LoVo (cell line): ENCODE measurements around the gene PDE9A.
"Not testable (repeated sequence)": the region's sequence is repeated elsewhere in the genome, so short reads cannot be mapped to it uniquely, and the experiment has no call there.

ENCODE experiments used
- DNase-seq: peaks from one replicate; pipeline ENCODE4 v3.0.0-alpha.2; 2016; ENCODE audit warnings: low spot score

Gene PDE9A

GRCh38 chr21:42653231-42654061, at the start of gene PDE9A:
Gene PDE9A, plus strand, starts transcription at chr21:42653621. Its CDS starts 194 bp downstream, at chr21:42653815.
- DNase-seq = peak; percentile 46

- no peak for DNase-seq
Observed at GRCh38 chr21:42607102-42607501, 46.3 kb upstream of the PDE9A start.

- DNase-seq = no peak
Observed at GRCh38 chr21:42607525-42608102, 45.8 kb upstream of the PDE9A start.

GRCh38 chr21:42608446-42608845, 45.0 kb upstream of the PDE9A start:
- DNase-seq = no peak

- DNase-seq = no peak
Observed at GRCh38 chr21:42609811-42610210, 43.6 kb upstream of the PDE9A start.

GRCh38 chr21:42611852-42612251, 41.6 kb upstream of the PDE9A start:
- DNase-seq = no peak

GRCh38 chr21:42612390-42612789, 41.0 kb upstream of the PDE9A start:
- no peak for DNase-seq

- DNase-seq = no peak
Observed at GRCh38 chr21:42613756-42614155, 39.7 kb upstream of the PDE9A start.

- no peak for DNase-seq
Observed at GRCh38 chr21:42614396-42614795, 39.0 kb upstream of the PDE9A start.

- peak; percentile 54 for DNase-seq
Observed at GRCh38 chr21:42614811-42615351, 38.5 kb upstream of the PDE9A start.

- DNase-seq = not testable (repeated sequence)
Observed at GRCh38 chr21:42615377-42615776, 38.0 kb upstream of the PDE9A start.

- no peak for DNase-seq
Observed at GRCh38 chr21:42615924-42616323, 37.5 kb upstream of the PDE9A start.

GRCh38 chr21:42616446-42616845, 37.0 kb upstream of the PDE9A start:
- no peak for DNase-seq

- no peak for DNase-seq
Observed at GRCh38 chr21:42616941-42617340, 36.5 kb upstream of the PDE9A start.

GRCh38 chr21:42617486-42617885, 35.9 kb upstream of the PDE9A start:
- no peak for DNase-seq

- no peak for DNase-seq
Observed at GRCh38 chr21:42618707-42619102, 34.7 kb upstream of the PDE9A start.

- no peak for DNase-seq
Observed at GRCh38 chr21:42619166-42619565, 34.3 kb upstream of the PDE9A start.

- no peak for DNase-seq
Observed at GRCh38 chr21:42619841-42620240, 33.6 kb upstream of the PDE9A start.

GRCh38 chr21:42621166-42621818, 32.1 kb upstream of the PDE9A start:
- no peak for DNase-seq

- DNase-seq = no peak
Observed at GRCh38 chr21:42621819-42622177, 31.6 kb upstream of the PDE9A start.

- DNase-seq = no peak
Observed at GRCh38 chr21:42622284-42622683, 31.1 kb upstream of the PDE9A start.

GRCh38 chr21:42623694-42624093, 29.7 kb upstream of the PDE9A start:
- DNase-seq = no peak
